GM20000 (cell line): Measurements from ENCODE around the gene BBS5.

Experiments used
- DNase-seq: peaks from one replicate; pipeline ENCODE4 v3.0.0; 2012; ENCODE audit warnings: low spot score
- TF ChIP-seq, protein P1 (sequence below): IDR thresholded peaks from 2 replicates; pipeline ENCODE4 v1.5.1; 2012; ENCODE audit warnings: mild to moderate bottlenecking, control low read depth; ENCODE audit errors: extremely low read depth, missing control alignments

BBS5 gene

DNA sequence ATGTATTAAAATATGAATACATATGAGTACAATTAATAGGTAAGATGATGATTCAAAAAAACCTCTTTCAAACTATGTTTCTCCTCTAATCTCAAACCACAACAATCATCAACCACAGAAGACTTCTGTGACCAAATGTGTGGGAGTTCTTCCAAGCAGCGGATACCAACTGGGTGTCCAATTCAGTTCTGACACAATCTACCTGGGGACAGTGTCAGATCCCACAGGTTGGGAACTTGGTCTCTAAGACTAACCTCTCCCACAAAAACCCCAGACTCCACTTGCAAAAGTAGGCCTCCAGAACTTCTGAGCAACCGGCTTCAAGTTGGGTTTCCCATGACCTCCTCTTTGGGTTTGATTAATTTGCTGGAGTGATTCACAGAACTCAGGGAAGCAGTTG, 67.5 kb downstream of the BBS5 start:
- DNase-seq, result no peak
- TF ChIP-seq, protein P1, sequence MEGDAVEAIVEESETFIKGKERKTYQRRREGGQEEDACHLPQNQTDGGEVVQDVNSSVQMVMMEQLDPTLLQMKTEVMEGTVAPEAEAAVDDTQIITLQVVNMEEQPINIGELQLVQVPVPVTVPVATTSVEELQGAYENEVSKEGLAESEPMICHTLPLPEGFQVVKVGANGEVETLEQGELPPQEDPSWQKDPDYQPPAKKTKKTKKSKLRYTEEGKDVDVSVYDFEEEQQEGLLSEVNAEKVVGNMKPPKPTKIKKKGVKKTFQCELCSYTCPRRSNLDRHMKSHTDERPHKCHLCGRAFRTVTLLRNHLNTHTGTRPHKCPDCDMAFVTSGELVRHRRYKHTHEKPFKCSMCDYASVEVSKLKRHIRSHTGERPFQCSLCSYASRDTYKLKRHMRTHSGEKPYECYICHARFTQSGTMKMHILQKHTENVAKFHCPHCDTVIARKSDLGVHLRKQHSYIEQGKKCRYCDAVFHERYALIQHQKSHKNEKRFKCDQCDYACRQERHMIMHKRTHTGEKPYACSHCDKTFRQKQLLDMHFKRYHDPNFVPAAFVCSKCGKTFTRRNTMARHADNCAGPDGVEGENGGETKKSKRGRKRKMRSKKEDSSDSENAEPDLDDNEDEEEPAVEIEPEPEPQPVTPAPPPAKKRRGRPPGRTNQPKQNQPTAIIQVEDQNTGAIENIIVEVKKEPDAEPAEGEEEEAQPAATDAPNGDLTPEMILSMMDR, result no peak
